ENCODE measurements around the gene KLHL40.

The KLHL40 gene

DNA sequence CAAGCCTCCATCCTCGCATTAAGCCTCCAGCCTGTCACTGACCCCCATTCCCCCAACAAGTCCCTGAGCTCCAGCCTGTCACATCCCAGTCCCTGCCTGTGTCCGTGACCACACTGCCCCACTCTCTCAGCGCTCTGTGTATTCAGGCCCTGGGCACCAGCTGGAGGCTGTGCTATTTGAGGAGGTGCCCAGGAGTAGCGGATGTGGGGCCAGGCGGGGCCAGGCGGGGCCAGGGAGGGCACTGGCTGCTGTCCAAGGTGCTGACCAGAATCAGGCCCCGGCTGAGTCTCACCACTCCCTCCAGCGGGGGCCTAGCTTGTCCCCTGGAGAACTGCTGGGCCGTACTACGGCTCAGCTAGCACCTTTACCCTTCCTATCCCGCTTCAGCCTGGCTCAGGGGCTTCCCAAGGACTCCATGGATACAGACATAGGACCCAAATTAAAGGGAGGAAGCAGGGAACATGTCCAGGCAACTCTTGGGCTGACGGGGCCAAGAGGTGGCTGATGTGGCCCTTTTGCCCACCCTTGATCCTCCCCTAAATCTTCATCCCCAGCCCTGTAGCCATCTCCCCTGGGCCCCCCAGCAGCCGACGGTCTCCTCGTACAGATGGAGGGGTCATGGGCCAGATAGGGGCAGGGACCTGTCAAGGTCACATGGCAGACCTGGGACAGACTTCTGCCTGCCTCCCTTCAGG, 16.2 kb downstream of the KLHL40 start:
- no peak for TF ChIP-seq CTCF (IDR thresholded peaks at IDR 0.05; ENCODE audit: control insufficient read depth, extremely low read depth, insufficient read depth)
- H3K4me3 ChIP-seq (ENCODE audit: low read depth, low read length) = no peak overlapping the region
- DNase-seq (ENCODE audit: low read depth) = no peak

GRCh38 chr3:42702066-42702951, 17.0 kb downstream of the KLHL40 start, which contains the start of gene HHATL:
Gene HHATL (minus strand): TSS chr3:42702798. CDS start chr3:42700826, 1,972 bp downstream.
- no peak for DNase-seq (ENCODE audit: low read depth)
- TF ChIP-seq CTCF (IDR thresholded peaks at IDR 0.05; ENCODE audit: control insufficient read depth, extremely low read depth, insufficient read depth) = no peak
- H3K4me3 ChIP-seq (ENCODE audit: low read depth, low read length) = no peak within 1 kb of the TSS

DNA sequence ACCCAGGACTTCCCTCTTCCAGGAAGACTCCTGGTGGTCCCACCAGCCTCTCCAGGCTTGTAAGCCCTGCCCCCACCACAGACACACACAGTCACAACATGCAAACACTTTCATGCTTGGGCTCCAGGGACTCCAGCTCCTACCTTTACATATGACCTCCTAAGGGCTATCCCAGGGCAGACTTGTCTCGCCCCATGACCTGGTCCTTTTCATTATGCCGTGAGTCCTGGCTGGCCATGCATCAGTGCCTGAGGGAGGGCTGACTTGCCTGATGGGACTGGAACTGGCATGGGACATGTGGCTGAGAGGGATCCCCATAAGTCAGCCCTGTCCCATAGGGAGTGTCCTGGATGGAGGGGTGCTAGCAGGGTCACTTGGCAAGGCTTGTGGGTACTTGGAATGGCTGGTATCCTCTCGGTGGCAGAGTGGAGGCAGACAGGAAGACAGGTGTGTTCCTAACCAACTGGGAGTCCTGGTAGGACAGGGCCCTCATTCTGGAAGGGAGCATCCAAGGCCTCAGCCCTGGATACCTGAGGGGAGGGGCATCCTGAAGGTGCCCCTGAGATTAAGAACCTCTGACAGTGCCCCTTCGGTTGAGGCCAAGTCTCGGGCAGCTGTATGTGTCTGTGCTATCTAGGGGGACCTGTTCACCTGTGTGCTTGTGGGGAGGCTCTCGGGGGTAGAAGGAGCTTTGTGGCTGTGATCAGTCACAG, 17.8 kb downstream of the KLHL40 start:
- no peak for DNase-seq (ENCODE audit: low read depth)
- no peak for TF ChIP-seq CTCF (IDR thresholded peaks at IDR 0.05; ENCODE audit: control insufficient read depth, extremely low read depth, insufficient read depth)
- no peak overlapping the region for H3K4me3 ChIP-seq (ENCODE audit: low read depth, low read length)

- DNase-seq (ENCODE audit: low read depth) = no peak
- TF ChIP-seq CTCF (IDR thresholded peaks at IDR 0.05; ENCODE audit: control insufficient read depth, extremely low read depth, insufficient read depth) = no peak
- no peak overlapping the region for H3K4me3 ChIP-seq (ENCODE audit: low read depth, low read length)
These were observed 18.3 kb downstream of the KLHL40 start for GRCh38 chr3:42703695-42704025.

DNA sequence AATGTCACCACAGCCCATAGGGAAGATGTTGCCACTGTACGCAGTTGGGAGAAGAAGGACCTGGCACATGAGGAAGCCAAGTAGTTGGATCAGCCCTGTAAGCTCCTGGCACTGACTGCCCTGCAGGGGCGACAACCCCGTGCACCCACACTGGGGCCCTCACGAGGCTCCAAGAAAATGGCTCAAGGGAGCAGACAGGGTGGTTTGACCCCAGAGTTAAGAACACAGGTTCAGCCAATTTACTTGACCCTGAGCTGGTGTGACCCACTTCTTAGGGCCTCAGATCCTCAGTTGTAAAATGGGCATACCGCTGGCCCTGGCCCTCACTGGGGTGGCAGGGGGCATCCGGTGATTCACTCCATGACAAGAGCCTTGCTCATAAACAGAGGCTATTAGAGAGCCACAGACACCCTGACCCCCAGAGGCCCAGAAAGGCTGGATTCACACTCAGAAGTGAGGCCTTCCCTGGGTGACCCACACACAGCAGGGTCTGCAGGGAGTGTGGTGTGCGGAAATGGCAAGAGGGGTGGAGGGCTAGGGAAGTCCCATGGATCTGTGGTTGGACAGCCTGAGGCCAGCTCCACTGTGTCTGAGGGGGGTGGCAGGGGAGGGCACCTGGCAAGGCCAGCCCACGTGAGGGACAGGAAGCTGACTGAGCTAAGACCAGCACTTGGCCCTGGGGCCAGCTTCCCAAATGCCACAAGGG, 19.0 kb downstream of the KLHL40 start:
- TF ChIP-seq CTCF (IDR thresholded peaks at IDR 0.05; ENCODE audit: control insufficient read depth, extremely low read depth, insufficient read depth) = no peak
- no peak overlapping the region for H3K4me3 ChIP-seq (ENCODE audit: low read depth, low read length)
- no peak for DNase-seq (ENCODE audit: low read depth)

DNA sequence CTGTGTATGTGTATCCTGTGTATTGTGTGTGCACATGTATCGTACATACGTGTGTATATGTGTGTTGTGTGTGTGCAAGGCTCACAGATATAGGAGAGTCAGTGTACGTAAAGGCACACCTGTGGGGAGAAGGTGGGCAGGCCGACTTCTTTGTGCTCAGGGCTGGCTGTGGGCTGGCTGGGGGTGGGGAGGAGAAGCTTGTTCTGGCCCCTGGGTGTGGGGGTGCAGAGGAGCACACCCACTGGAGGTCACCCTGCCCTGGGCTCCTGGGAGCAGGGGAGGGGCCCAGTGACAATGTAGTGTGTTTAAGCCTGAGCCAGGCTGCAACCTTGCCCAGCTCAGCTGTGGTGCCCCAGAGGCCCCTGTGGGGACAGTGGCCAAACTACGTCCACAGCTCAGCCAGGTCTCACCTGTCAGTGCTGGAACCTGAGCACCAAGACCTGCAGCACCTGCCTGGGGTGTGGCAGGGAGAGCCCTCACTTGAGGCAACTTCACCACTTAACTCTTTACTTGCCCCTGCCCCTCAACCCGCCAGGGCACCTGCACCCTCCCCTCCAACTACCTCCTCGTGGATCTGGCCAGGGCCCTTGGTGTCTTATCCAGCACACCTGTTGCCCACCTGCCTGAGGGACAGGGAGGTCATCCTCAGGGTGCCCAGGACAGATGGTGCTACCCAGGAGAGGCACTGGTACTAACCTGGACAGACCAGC, 19.9 kb downstream of the KLHL40 start:
- no peak overlapping the region for H3K4me3 ChIP-seq (ENCODE audit: low read depth, low read length)
- no peak for TF ChIP-seq CTCF (IDR thresholded peaks at IDR 0.05; ENCODE audit: control insufficient read depth, extremely low read depth, insufficient read depth)
- no peak for DNase-seq (ENCODE audit: low read depth)
